Cerebellar cortex (tissue), 1 donor: Measurements from ENCODE around the gene MRPL12.

ENCODE experiments used
- DNase-seq: peaks from one replicate; pipeline ENCODE4 v3.0.0-alpha.2; 2015; ENCODE audit warnings: low spot score

MRPL12 gene

GRCh38 chr17:81701288-81702071, 1.7 kb upstream of the MRPL12 start:
- no peak for DNase-seq

GRCh38 chr17:81703747-81704654, 834 bp downstream of the MRPL12 start:
- DNase-seq: no peak

- no peak for DNase-seq
Observed at GRCh38 chr17:81705518-81706231, 2.5 kb downstream of the MRPL12 start.

- no peak for DNase-seq
Observed at GRCh38 chr17:81706232-81706611, 3.1 kb downstream of the MRPL12 start.

- no peak for DNase-seq
Observed at GRCh38 chr17:81706757-81707624, 3.8 kb downstream of the MRPL12 start.

GRCh38 chr17:81707725-81708646, 4.8 kb downstream of the MRPL12 start:
- DNase-seq: no peak

GRCh38 chr17:81708739-81709185, 5.6 kb downstream of the MRPL12 start:
- DNase-seq: no peak

- DNase-seq: peak; percentile 64
Observed at GRCh38 chr17:81710514-81711308, 7.5 kb downstream of the MRPL12 start.

GRCh38 chr17:81711814-81712467, 8.8 kb downstream of the MRPL12 start, which contains the start of gene SLC25A10:
SLC25A10 (plus strand) TSS chr17:81712284; CDS start chr17:81712427, 143 bp downstream.
- DNase-seq: peak; percentile 57

GRCh38 chr17:81712468-81713003, 9.4 kb downstream of the MRPL12 start:
- no peak for DNase-seq

GRCh38 chr17:81713004-81713555, 9.9 kb downstream of the MRPL12 start:
- DNase-seq: no peak

- no peak for DNase-seq
Observed at GRCh38 chr17:81713556-81714411, 10.6 kb downstream of the MRPL12 start.

- DNase-seq: no peak
Observed at GRCh38 chr17:81714412-81715106, 11.4 kb downstream of the MRPL12 start.

GRCh38 chr17:81715107-81715871, 12.1 kb downstream of the MRPL12 start:
- no peak for DNase-seq

GRCh38 chr17:81715872-81716673, 12.9 kb downstream of the MRPL12 start:
- DNase-seq: no peak
